ENCODE measurements around the gene ANO6.

The ANO6 gene

DNA sequence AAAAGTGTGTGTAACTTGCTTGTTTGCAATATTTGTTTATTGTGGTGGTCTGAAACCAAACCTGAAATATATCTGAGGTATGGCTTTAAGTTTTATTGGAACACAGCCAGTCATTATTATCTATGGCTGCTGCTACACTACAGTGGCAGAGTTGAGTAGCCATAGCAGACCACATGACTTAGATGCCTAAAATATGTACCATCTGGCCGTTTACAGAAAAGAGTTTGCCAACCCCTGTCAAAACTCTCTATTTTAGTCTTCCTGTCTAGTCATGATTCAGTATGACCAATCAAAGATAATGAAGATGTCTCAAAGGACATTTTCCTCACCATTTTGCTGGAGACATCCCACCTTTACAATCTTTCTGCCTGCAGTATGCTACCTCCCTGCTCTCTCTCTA, 242.3 kb downstream of the ANO6 start:
- DNase-seq (ENCODE audit: low read depth), result no peak

DNA sequence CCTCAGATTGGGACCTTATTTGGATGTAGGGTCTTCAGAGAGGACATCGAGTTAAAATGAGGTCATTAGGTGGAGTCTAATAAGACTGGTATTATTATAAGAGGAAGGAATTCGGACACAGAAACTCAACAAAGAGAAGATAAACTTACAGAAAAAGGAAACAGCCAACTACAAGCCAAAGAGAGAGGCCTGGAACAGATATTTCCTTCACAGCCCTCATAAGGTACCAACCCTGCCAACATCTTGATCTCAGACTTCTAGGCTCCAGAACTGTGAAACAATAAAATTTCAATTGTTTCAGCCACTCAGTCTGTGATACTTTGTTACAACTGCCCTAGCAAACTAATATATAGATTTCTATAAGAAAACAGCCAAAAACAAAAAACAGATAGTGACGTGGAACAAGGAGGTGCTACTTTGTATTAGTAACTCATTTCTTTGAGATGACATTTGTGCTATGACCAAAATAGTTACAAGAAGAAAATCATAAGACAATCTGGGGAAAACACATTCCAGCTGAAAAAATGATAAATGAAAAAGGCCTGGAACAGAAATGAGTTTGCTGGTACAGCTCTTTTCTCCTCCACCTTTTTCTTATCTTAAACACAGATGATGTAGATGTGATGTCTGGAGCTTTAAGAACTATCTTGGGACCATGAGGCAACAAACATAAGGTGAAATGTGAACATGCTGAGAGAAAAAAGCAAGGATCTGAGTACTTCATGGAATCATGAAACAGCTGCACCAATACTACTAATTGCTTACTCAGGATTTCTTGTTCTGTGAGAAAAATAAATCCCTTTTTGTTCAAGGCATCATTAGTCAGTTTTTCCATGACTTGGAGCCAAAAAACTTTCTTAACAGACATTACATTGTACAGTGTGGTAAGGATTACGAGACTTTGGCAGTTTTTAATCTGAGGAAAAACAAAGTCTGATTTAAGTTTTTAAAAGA, 243.2 kb downstream of the ANO6 start:
- no peak for DNase-seq (ENCODE audit: low read depth)

DNA sequence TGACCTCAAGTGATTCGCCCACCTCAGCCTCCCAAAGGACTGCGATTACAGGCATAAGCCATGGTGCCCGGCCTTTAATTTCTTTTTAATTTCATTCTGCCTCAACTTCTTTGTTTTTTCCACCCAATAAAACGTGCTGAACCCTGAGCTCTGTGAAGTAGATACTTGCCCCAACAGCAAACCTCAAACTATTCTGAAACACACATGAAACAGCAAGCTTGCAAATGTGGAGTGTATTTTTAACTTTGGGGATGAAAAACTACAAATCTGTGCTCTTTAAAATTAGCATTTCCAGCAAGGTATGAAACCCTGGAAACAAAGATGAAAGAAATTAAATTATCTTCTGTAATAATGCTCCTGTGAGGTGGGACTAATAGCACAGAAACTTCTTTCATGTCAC, 246.6 kb downstream of the ANO6 start:
- no peak for DNase-seq (ENCODE audit: low read depth)

DNA sequence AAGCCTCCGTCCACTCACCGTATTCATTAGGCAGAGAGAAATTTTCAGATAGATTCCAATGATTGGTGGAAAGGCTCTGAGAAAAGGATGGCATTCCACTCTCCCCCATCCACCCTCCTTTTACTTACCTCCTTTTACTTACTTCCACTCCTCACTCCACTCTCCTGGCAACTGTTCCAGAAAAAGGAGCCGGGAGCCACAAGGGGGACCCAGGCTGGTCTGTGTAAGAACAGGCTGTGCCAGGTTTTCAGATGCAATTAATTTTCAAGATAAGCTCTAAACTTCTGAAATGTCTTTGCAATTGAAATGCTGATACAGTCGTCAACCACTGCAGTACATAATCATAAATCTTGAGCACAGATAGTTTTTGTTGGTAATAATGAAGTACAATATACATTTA, 248.8 kb downstream of the ANO6 start:
- DNase-seq (ENCODE audit: low read depth), result no peak

DNA sequence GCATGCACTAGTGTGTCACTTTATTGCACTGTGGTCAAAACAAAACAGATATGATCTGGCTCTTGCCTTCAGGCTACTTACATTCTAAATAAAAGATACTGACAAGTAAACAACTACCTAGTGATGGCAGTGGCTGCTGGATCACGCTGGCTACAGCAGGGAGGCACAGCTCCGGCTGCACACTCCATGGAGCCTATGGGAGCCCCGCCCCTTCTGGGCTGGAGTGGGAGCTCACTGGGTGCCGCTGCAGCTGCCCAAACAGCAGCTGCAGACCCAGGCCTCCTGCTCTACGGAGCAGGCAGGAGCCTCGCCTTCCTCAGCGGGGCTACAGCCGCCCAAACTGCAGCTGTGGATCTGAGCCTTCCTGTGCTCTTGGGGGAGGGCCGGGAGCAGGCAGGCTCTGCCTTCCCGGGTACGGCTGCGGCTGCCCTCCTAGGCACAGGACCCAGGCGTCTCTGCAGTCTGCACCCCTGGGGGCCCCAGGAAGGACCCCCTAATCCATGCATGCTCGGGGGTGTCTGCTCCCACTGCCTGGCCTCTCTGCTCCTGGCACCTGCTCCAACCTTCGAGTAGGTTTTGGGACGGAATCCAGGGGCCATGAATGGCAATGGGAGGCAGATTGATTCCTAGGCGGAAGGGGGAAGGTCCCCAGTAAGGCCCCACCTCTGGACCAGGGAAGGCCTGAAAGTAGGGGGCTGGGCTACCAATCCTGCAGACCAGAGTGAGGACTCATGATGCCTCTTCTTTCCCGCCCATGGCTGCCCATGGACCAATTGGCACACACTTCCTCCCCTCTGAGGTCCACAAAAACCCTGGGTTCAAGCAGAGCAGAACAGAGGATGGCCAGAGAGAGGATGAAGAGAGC, 253.1 kb downstream of the ANO6 start:
- DNase-seq (ENCODE audit: low read depth), result no peak

DNA sequence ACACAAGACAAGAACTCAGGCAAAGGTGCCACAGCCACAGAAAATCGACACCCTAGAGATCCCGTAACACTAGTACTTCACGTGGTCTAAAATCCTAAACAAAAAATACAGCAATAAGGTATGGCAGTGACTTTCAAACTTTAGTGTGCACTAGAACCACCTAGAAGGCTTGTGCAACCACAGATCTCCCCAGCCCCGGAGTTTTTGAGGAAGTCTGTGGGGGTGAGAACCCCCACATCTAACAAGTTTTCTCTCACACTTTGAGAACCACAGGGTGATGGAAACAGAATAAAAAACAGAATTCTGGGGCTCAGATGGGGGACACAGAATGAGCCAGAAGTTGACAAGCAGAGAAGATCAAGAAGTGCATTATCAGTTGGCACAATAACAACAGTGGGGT, 254.0 kb downstream of the ANO6 start:
- DNase-seq (ENCODE audit: low read depth), result no peak

DNA sequence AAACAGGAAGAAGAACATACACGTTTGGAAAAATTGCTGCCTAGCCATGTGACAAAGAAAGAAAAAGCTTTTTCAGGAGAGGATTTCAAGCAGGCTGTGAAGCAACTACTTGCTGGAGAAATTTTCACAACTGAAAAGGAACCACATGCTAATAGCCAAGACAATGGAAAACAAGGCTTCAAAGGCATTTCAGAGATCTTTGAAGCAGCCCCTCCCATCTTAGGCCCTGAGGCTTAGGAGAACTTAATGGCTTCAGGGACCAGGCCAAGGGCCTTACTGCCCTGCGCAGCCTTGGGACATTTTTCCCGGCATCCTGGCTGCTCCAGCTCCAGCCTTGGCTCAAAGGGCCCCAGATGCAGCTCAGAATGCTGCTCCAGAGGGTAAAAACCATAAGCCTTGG, 257.7 kb downstream of the ANO6 start:
- DNase-seq (ENCODE audit: low read depth), result no peak

DNA sequence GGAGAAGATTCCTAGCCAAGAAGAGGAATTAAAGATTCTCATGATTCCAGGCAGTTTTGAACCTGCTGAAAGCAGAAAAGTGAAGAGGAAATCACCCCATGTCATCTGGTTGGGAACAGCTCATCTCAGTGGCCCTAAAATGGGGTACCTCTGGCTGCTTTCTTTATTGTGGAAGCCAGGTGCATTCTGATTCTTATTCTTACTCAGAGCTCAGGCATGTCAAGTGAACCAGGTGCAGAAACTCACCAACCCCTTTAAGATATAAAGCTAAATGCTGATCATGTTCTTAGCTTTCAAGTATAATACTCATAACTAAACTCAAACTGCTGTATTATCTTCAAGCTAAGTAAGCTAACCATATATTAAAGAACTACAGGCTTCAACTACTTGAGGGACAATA, 259.7 kb downstream of the ANO6 start:
- no peak for DNase-seq (ENCODE audit: low read depth)

DNA sequence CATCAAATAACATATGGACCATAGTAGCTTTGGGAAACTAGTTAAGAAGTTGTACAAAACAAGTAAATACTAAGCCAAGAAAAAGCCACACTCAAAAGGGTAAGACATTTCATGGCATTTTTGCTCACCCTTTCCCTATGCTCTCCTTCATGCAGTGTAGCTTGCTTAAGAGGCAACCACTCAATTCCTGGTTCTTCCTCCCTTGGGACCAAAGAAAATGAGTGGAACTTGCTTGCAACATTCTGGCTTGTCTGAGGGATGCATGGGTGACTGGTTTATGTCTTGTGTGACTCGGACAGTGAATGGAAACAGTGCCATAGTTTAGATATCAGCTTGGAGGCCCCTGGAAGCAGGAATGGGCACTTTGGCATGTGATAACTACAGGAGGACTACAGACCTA, 261.6 kb downstream of the ANO6 start:
- no peak for DNase-seq (ENCODE audit: low read depth)

DNA sequence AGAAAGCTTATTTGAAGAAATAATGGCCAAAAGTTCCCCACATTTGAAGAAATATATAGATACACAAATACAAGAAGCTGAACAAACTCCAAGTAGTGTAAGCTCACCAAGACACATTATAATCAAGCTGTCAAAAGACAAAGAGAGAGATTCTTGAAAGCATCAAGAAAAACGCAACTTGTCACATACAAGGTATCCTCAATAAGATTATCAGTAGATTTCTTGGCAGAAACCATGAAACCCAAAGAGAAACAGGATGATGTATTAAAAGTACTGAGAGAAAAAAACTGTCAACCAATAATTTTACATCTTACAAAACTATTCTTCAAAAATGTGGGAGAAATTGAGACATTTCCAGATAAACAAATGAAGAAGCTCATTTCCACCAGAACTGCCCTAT, 263.0 kb downstream of the ANO6 start:
- no peak for DNase-seq (ENCODE audit: low read depth)

DNA sequence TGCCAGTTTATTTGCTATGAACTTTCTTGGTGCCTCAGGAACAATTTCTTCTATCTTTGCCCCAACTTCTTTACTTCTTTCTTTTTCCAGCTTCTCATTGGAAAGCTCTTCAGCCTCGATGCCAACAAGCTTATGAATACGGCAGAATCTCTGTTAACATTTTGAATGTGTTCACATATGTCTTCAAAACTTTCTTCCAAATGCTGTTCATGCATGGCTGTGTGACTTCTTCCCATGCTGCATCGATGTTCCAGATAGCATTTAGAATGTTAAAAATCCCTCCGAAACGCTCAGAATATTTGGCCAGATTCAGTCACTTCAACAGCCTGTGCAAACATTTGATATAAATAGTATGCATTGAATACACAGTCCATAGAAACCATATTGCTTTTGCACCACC, 265.9 kb downstream of the ANO6 start:
- no peak for DNase-seq (ENCODE audit: low read depth)

DNA sequence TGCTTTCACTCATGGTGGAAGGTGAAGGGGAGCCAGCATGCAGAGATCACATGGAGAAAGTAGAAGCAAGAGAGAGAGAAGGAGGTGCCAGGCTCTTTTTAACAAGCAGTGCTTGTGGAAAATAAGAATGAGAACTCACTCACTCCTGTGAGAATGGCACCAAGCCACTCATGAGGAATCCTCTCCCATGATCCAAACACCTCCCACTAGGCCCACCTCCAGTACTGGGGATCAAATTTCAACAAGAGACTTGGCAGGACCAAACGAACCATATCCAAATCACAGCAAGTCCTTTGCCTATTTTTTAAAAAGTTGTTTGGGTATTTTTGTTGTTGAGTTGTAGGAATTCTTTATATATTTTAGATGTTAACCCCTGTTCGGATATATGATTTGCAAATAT, 267.7 kb downstream of the ANO6 start:
- no peak for DNase-seq (ENCODE audit: low read depth)

All from T follicular helper cell (primary cell).